ENCODE measurements around the gene ZCWPW2. TPM values are rescaled to one million over a fixed set of nuclear protein-coding genes. Genes with fewer than 3 reads are reported as not detected.

Gene ZCWPW2
- total and polyA plus RNA-seq, 2 experiments from 2014 or later = 2.1 to 3.5 TPM

- no peak overlapping the region for H3K27ac ChIP-seq
- no peaks in the 10 kb centered on the region for H3K27me3 ChIP-seq (replicated peaks; ENCODE audit: insufficient read depth)
- in situ Hi-C loops (cut with MboI) = no loop called here
- TF ChIP-seq EZH2phosphoT487 (IDR thresholded peaks at IDR 0.05; ENCODE audit: insufficient read depth, low read depth) (no peak), EZH2 (IDR thresholded peaks at IDR 0.05; ENCODE audit: insufficient read depth, poor library complexity, severe bottlenecking) (no peak)
- no peak overlapping the region for H2AFZ ChIP-seq
- no peak overlapping the region for H3K4me3 ChIP-seq
- no peaks in the 10 kb centered on the region for H3K9me2 ChIP-seq (ENCODE audit: insufficient read depth)
- no peaks in the 10 kb centered on the region for H3K4me1 ChIP-seq (ENCODE audit: insufficient read depth)
- H3K9ac ChIP-seq = no peak overlapping the region
- H3F3A ChIP-seq (ENCODE audit: insufficient read depth) = no peaks in the 10 kb centered on the region
- 0% methylated on average over 1 of the region's 1 CpG for WGBS, 2 experiments (ENCODE audit: low coverage in 1 of 2, low lambda C conversion rate in 2 of 2, missing lambda C conversion rate in 2 of 2)
- no peaks in the 10 kb centered on the region for H3K9me3 ChIP-seq (ENCODE audit: low read depth)
- no peaks in the 10 kb centered on the region for H3K79me2 ChIP-seq (ENCODE audit: insufficient read depth)
- H4K20me1 ChIP-seq (ENCODE audit: insufficient read depth) = no peaks in the 10 kb centered on the region
- no peak for DNase-seq
- no peaks in the 10 kb centered on the region for H3K36me3 ChIP-seq (ENCODE audit: low read depth)
- no peak overlapping the region for H3K4me2 ChIP-seq (ENCODE audit: unreplicated experiment)
Observed at GRCh38 chr3:28504976-28505375, 156.5 kb downstream of the ZCWPW2 start.

DNA sequence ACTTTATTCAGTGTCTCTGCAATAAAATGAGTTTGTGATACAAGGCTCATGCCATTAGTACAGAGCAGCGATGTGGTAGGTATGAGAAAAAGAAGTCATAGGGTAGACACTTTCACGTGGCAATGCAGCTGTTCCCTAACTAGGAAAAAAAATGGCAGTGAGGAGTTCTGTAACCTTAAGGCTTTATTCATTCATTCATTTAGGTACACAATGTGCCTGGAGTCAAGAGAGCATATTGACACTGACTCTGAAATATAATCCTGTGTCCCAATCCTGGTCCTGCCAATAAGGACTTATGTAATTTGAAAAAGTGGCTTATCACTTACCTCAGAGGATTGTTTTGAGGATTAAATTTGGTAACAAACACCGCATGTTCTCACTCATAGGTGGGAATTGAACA is 173.1 kb downstream of the ZCWPW2 start:
- no peak overlapping the region for H2AFZ ChIP-seq
- in situ Hi-C loops (cut with MboI) = no loop called here
- TF ChIP-seq EZH2phosphoT487 (IDR thresholded peaks at IDR 0.05; ENCODE audit: insufficient read depth, low read depth) (no peak), EZH2 (IDR thresholded peaks at IDR 0.05; ENCODE audit: insufficient read depth, poor library complexity, severe bottlenecking) (no peak)

GRCh38 chr3:28542351-28542750 is 193.8 kb downstream of the ZCWPW2 start:
- H3K9me2 ChIP-seq (ENCODE audit: insufficient read depth) = no peaks in the 10 kb centered on the region
- no peak overlapping the region for H3K9ac ChIP-seq
- H2AFZ ChIP-seq = no peak overlapping the region
- no peaks in the 10 kb centered on the region for H3K79me2 ChIP-seq (ENCODE audit: insufficient read depth)
- WGBS, 2 experiments (ENCODE audit: low coverage in 1 of 2, low lambda C conversion rate in 2 of 2, missing lambda C conversion rate in 2 of 2) = 36 to 39% methylated on average over 1 of the region's 1 CpG
- no peaks in the 10 kb centered on the region for H3K9me3 ChIP-seq (ENCODE audit: low read depth)
- H3K27me3 ChIP-seq (replicated peaks; ENCODE audit: insufficient read depth) = no peaks in the 10 kb centered on the region
- no peak overlapping the region for H3K4me2 ChIP-seq (ENCODE audit: unreplicated experiment)
- H3K27ac ChIP-seq = no peak overlapping the region
- in situ Hi-C loops (cut with MboI) = no loop called here
- H4K20me1 ChIP-seq (ENCODE audit: insufficient read depth) = no peaks in the 10 kb centered on the region
- H3K4me3 ChIP-seq = no peak overlapping the region
- TF ChIP-seq EZH2 (IDR thresholded peaks at IDR 0.05; ENCODE audit: insufficient read depth, poor library complexity, severe bottlenecking) (no peak), EZH2phosphoT487 (IDR thresholded peaks at IDR 0.05; ENCODE audit: insufficient read depth, low read depth) (no peak)
- H3F3A ChIP-seq (ENCODE audit: insufficient read depth) = no peaks in the 10 kb centered on the region
- H3K4me1 ChIP-seq (ENCODE audit: insufficient read depth) = no peaks in the 10 kb centered on the region
- no peak for DNase-seq
- no peaks in the 10 kb centered on the region for H3K36me3 ChIP-seq (ENCODE audit: low read depth)

More for the DNA sequence above, 173.1 kb downstream of the ZCWPW2 start:
- Histone ChIP-seq H3K4me2 (ENCODE audit: unreplicated experiment) (no peak overlapping the region), H3K4me1 (ENCODE audit: insufficient read depth) (no peaks in the 10 kb centered on the region), H3K9me3 (ENCODE audit: low read depth) (no peaks in the 10 kb centered on the region), H3K9me2 (ENCODE audit: insufficient read depth) (no peaks in the 10 kb centered on the region), H3F3A (ENCODE audit: insufficient read depth) (no peaks in the 10 kb centered on the region), H4K20me1 (ENCODE audit: insufficient read depth) (no peaks in the 10 kb centered on the region), H3K27ac (no peak overlapping the region), H3K36me3 (ENCODE audit: low read depth) (no peaks in the 10 kb centered on the region), H3K79me2 (ENCODE audit: insufficient read depth) (no peaks in the 10 kb centered on the region), H3K9ac (no peak overlapping the region), H3K27me3 (replicated peaks; ENCODE audit: insufficient read depth) (no peaks in the 10 kb centered on the region), H3K4me3 (no peak overlapping the region)
- WGBS, 2 experiments (ENCODE audit: low coverage in 1 of 2, low lambda C conversion rate in 2 of 2, missing lambda C conversion rate in 2 of 2) = 90 to 97% methylated on average over 3 of the region's 3 CpGs
- no peak for DNase-seq

DNA sequence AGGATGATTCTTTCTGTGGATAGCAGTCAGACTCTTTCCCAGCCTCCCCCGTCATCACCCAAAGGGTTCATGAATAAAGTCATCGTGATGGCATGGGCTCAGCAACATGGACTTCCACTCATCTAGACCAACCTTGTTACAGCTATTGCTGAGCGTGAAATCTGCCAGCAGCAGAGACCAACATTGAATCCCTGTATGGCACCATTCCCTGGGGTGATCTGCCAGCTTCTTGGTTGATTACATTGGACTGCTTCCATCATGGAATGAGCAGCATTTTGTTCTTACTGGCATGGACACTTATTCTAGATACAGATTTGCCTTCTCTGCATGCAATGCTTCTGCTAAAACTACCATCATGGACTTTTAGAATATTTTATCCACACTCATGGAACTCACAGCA is 195.7 kb downstream of the ZCWPW2 start:
- no peak overlapping the region for H3K27ac ChIP-seq
- no peaks in the 10 kb centered on the region for H3K79me2 ChIP-seq (ENCODE audit: insufficient read depth)
- H3K36me3 ChIP-seq (ENCODE audit: low read depth) = no peaks in the 10 kb centered on the region
- H3K9me3 ChIP-seq (ENCODE audit: low read depth) = no peaks in the 10 kb centered on the region
- H3K27me3 ChIP-seq (replicated peaks; ENCODE audit: insufficient read depth) = no peaks in the 10 kb centered on the region
- in situ Hi-C loops (cut with MboI) = no loop called here
- H3K4me3 ChIP-seq = no peak overlapping the region
- H3K9me2 ChIP-seq (ENCODE audit: insufficient read depth) = no peaks in the 10 kb centered on the region
- DNase-seq = no peak
- no peak overlapping the region for H2AFZ ChIP-seq
- WGBS, 2 experiments (ENCODE audit: low coverage in 1 of 2, low lambda C conversion rate in 2 of 2, missing lambda C conversion rate in 2 of 2) = 39 to 41% methylated on average over 3 of the region's 3 CpGs
- TF ChIP-seq EZH2phosphoT487 (IDR thresholded peaks at IDR 0.05; ENCODE audit: insufficient read depth, low read depth) (no peak), EZH2 (IDR thresholded peaks at IDR 0.05; ENCODE audit: insufficient read depth, poor library complexity, severe bottlenecking) (no peak)
- no peaks in the 10 kb centered on the region for H4K20me1 ChIP-seq (ENCODE audit: insufficient read depth)
- no peaks in the 10 kb centered on the region for H3K4me1 ChIP-seq (ENCODE audit: insufficient read depth)
- H3K9ac ChIP-seq = no peak overlapping the region
- no peaks in the 10 kb centered on the region for H3F3A ChIP-seq (ENCODE audit: insufficient read depth)
- no peak overlapping the region for H3K4me2 ChIP-seq (ENCODE audit: unreplicated experiment)

DNA sequence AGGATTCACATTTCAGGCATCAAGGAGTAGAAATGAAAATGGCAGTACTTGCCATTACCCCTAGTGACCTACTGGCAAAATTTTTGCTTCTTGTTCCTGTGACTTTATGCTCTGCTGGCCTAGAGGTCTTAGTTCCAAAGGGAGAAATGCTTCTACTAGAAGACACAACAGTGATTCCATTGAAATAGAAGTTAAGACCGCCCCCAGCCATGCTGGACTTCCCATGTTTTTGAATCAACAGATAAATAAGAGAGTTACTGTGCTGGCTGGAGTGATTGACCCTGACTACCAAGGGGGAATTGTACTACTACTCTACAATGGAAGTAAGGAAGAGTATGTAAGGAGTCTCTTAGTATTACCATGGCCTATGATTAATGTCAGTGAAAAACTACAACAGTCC is 196.3 kb downstream of the ZCWPW2 start:
- Histone ChIP-seq H3K4me1 (ENCODE audit: insufficient read depth) (no peaks in the 10 kb centered on the region), H4K20me1 (ENCODE audit: insufficient read depth) (no peaks in the 10 kb centered on the region), H3K4me3 (no peak overlapping the region), H2AFZ (no peak overlapping the region), H3K27me3 (replicated peaks; ENCODE audit: insufficient read depth) (no peaks in the 10 kb centered on the region), H3K9me3 (ENCODE audit: low read depth) (no peaks in the 10 kb centered on the region), H3K79me2 (ENCODE audit: insufficient read depth) (no peaks in the 10 kb centered on the region), H3K36me3 (ENCODE audit: low read depth) (no peaks in the 10 kb centered on the region), H3K9me2 (ENCODE audit: insufficient read depth) (no peaks in the 10 kb centered on the region), H3K4me2 (ENCODE audit: unreplicated experiment) (no peak overlapping the region), H3F3A (ENCODE audit: insufficient read depth) (no peaks in the 10 kb centered on the region), H3K9ac (no peak overlapping the region), H3K27ac (no peak overlapping the region)
- WGBS, 2 experiments (ENCODE audit: low coverage in 1 of 2, low lambda C conversion rate in 2 of 2, missing lambda C conversion rate in 2 of 2) = 0 to 29% methylated on average over 1 of the region's 1 CpG
- no peak for DNase-seq
- in situ Hi-C loops (cut with MboI) = no loop called here
- TF ChIP-seq EZH2 (IDR thresholded peaks at IDR 0.05; ENCODE audit: insufficient read depth, poor library complexity, severe bottlenecking) = no peak
